GM06990 (cell line): Measurements from ENCODE around the gene GNPTG.

Experiments
- DNase-seq: peaks from one replicate; pipeline ENCODE4 v3.0.0-alpha.2; 2011; ENCODE audit not compliant: insufficient read length; ENCODE audit errors: extremely low read depth
- H3K27me3 ChIP-seq: replicated peaks from 2 replicates; pipeline ENCODE4 v1.6.0; 2011; ENCODE audit warnings: low read length; ENCODE audit not compliant: control insufficient read depth, insufficient read depth
- H3K36me3 ChIP-seq: 2 replicates; pipeline ENCODE4 v1.5.1; 2011; ENCODE audit warnings: low read length; ENCODE audit not compliant: control insufficient read depth, insufficient read depth
- H3K4me3 ChIP-seq: replicated peaks from 2 replicates; pipeline ENCODE4 v1.5.1; 2011; ENCODE audit warnings: low read depth, mild to moderate bottlenecking, control low read depth, low read length
- CTCF ChIP-seq: IDR thresholded peaks from 2 replicates; pipeline ENCODE4 v1.5.1; 2011; ENCODE audit warnings: low read length, control low read depth, mild to moderate bottlenecking, inconsistent platforms; ENCODE audit not compliant: insufficient read depth, poor library complexity, severe bottlenecking

GNPTG gene

GRCh38 chr16:1349351-1349750, 2.4 kb upstream of the GNPTG start:
- no peak for TF ChIP-seq CTCF
- peaks cover 5% of the 10 kb centered on the region for H3K36me3 ChIP-seq
- no peak for DNase-seq
- H3K27me3 ChIP-seq, result no peaks in the 10 kb centered on the region
- H3K4me3 ChIP-seq, result no peak overlapping the region

GRCh38 chr16:1349951-1350350, 1.8 kb upstream of the GNPTG start:
- no peak for TF ChIP-seq CTCF
- Histone ChIP-seq H3K36me3 (peaks cover 5% of the 10 kb centered on the region), H3K27me3 (no peaks in the 10 kb centered on the region), H3K4me3 (no peak overlapping the region)
- DNase-seq, result no peak

- no peaks in the 10 kb centered on the region for H3K27me3 ChIP-seq
- peaks cover 5% of the 10 kb centered on the region for H3K36me3 ChIP-seq
- DNase-seq, result no peak
- peak overlapping the region; percentile 77 for H3K4me3 ChIP-seq
- TF ChIP-seq CTCF, result no peak
Observed at GRCh38 chr16:1350691-1351090, 1.0 kb upstream of the GNPTG start.

GRCh38 chr16:1351215-1351581, 533 bp upstream of the GNPTG start:
- no peaks in the 10 kb centered on the region for H3K27me3 ChIP-seq

DNA sequence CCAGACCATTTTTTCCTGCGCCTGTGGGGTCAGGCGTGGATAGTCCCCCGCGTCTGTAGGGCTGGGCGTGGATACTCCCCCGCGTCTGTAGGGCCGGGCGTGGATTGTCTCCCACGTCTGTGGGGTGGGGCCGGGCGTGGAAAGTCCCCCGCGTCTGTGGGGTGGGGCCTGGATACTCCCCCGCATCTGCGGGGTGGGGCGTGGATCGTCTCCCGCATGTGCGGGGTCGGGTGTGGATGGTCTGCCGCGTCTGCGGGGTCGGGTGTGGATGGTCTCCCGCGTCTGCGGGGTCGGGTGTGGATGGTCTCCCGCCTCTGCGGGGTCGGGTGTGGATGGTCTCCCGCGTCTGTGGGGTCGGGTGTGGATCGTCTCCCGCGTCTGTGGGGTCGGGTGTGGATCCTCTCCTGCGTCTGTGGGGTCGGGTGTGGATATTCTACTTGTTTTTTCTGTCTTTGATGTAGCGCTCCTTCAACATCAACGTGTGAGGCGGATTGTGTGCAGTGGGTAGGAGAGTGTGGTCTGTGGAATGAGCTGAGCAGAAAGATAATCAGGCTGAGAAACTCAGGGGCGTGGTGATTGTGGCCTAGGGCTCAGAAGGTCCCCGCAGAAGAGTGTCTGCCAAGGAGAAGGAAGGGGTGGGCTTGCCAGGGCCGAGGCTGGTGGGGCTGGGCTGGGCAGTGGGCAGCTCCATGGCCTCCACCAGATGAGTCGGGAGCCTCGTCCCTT, 3.2 kb downstream of the GNPTG start:
- no peak overlapping the region for H3K4me3 ChIP-seq
- no peak for DNase-seq
- no peaks in the 10 kb centered on the region; the same call in 1 of the 2 replicates for H3K36me3 ChIP-seq
- no peaks in the 10 kb centered on the region for H3K27me3 ChIP-seq
- no peak for TF ChIP-seq CTCF

More at GRCh38 chr16:1351215-1351581, 533 bp upstream of the GNPTG start:
- H3K4me3 ChIP-seq, result peak overlapping the region; percentile 77
- H3K36me3 ChIP-seq, result peaks cover 5% of the 10 kb centered on the region
- no peak for TF ChIP-seq CTCF
- DNase-seq, result no peak
